Measurements from ENCODE around the gene MAGEF1. TPM values are rescaled to one million over a fixed set of nuclear protein-coding genes. Genes with fewer than 3 reads are reported as not detected.

Gene MAGEF1
- total RNA-seq, 1 donor, result 5.0 TPM

DNA sequence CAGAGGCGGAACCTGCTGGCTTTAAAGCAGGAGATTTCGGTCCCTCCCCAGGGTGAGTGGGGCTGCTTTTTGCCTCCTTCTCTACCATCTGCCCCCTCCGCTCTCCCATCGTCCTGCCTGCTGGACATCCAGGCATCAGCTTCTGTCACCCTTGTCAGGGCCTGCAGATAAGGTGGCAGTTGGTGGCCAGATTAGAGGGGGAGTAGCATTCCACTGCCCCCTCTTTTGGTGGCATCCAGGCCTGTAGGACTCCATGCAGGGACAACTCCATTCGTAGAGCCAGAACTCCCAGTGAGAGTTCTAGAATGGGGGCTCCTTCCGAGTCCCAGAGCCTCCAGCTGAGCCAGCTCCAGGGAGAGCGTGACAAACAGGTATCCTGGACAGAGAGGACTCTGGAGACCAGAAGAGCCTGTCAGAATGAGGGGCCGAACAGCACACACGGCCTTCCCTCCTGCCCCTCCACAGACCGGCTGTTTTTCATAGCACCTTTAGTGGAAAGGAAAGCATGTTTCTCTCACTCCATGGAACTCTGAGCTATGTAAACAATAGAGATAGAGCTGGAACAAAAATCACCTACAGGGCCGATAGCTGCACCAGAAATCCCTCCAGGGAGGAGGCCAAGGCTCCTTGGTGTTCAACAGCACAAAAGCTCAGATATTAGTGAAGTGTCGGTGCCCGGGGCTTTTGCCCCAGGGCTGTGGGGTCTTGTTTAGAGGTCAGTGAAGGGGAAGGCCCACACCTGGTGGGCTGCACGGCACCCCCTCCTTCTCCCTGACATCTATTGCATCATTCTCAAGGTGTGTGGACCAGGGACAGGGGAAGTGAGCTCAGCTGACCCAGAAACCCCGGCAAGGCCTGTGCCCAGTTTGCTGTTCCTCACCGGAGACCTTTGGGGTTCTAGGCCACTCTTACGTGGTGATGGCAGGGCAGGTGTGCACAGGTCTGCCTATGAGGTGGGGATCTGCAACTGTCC is 34.2 kb downstream of the MAGEF1 start:
- Histone ChIP-seq H3K9me3 (ENCODE audit: low read depth, low read length) (no peaks in the 10 kb centered on the region), H3K27me3 (ENCODE audit: insufficient read depth, low read length) (no peaks in the 10 kb centered on the region)

DNA sequence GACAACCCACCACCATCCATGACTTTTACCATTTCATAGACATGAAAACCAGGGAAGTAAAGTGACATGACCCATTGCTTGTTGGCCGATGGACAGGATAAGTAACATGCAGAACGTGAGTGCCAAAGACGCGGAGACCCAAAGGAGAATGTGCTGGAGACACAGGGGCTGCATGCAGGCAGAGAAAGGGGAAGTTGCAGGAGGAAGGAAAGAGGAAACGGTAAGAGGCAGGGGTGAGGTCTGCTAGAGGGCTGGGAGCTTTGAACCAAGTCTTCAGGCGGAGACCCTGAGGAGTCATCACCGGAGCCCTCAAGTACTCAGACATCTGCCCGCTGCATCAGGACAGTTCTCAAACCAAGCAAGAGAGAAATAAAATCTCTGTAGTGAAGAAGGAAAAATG is 34.9 kb downstream of the MAGEF1 start:
- H3K4me3 ChIP-seq (ENCODE audit: low read length), result no peak overlapping the region
- H3K4me1 ChIP-seq (ENCODE audit: insufficient read depth, low read length), result peaks cover 47% of the 10 kb centered on the region
- H3K9me3 ChIP-seq (ENCODE audit: low read depth, low read length), result no peaks in the 10 kb centered on the region
- H3K27me3 ChIP-seq (ENCODE audit: insufficient read depth, low read length), result no peaks in the 10 kb centered on the region

More for the DNA sequence above, 34.2 kb downstream of the MAGEF1 start:
- H3K4me1 ChIP-seq (ENCODE audit: insufficient read depth, low read length), result peaks cover 47% of the 10 kb centered on the region
- no peak overlapping the region for H3K4me3 ChIP-seq (ENCODE audit: low read length)

DNA sequence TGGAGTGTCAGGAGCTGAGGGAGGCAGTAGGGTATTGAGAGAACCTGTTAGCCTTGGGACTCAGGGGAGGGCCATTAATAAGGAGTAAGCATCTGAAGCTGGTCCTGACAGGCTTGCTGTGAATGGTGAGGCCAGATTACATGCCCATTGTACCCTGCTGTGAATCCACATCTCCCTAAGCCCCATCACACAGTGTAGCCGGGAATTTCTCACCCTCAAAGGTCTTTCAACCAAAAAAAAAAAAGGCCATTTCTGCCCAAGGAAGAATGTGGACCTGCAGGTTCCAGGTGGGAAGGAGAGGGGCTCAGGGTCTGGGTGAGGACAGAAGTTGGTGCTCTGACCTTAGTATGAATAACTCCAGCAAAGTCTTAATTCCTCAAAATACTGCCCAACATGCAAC is 37.2 kb downstream of the MAGEF1 start:
- H3K4me3 ChIP-seq (ENCODE audit: low read length), result no peak overlapping the region
- no peaks in the 10 kb centered on the region for H3K27me3 ChIP-seq (ENCODE audit: insufficient read depth, low read length)
- H3K4me1 ChIP-seq (ENCODE audit: insufficient read depth, low read length), result peaks cover 47% of the 10 kb centered on the region
- H3K9me3 ChIP-seq (ENCODE audit: low read depth, low read length), result no peaks in the 10 kb centered on the region

DNA sequence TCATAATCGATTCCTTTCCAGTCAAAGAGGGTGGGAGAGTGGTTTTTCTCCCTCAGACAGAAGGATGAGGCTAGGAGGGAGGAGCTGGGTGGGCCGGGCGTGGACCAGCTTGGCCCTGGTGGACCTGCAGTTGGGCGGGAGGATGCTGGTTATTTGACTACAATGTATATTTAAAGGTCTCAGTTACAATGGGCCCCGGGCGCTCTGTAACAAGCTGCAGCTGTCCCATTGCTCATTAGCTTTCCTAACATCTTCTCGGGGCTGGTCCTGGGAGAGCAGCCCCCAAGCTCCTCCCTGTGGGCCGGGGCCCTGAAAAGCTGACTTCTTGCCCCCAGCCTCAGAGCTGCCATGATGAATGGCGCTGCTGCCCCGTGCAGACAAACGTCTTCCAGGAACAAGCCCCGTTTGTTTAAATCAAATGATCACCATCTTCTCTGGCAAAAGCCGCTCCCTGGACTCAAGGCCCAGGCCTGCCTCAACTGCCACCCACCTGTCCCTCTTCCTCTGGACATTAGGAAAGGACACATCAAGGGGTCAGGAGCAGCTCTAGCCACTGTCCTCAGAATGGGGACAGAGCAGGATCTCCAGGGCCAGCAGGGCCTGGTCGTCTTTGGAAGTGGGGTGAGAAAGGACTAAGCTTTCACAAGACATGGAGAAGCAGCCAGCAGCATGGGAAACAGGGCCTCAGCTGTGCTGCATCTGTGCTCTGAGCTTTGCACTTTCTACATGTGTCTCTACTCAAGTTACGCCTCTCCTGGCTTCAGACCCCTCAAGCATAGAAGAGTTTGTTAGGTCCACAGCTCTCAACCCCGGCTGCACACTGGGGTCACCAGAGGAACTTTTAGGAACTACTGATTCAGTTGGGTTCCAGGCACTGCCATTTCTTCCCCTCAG is 38.6 kb downstream of the MAGEF1 start:
- Histone ChIP-seq H3K4me3 (ENCODE audit: low read length) (no peak overlapping the region), H3K27me3 (ENCODE audit: insufficient read depth, low read length) (no peaks in the 10 kb centered on the region), H3K4me1 (ENCODE audit: insufficient read depth, low read length) (peaks cover 34% of the 10 kb centered on the region), H3K9me3 (ENCODE audit: low read depth, low read length) (no peaks in the 10 kb centered on the region)

DNA sequence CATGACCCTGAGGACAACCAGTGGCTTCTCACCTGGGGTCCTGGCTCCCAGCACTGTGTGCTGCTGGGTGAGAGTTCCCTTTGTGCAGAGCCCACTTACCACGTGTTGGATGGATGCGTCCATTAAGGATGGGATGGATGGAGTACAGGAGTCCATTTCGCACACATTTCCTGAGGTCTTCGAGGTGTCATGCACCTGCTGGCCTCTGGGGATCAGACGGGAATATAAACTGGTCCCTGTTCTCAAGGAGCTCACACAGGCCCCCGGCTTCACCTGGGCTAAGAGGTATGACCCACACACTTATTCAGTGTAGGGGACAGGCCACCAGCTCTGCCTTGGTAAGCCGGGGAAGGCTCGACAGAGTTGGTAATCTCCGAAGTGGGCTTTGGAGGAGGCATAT is 39.5 kb downstream of the MAGEF1 start:
- Histone ChIP-seq H3K27me3 (ENCODE audit: insufficient read depth, low read length) (no peaks in the 10 kb centered on the region), H3K4me1 (ENCODE audit: insufficient read depth, low read length) (peaks cover 25% of the 10 kb centered on the region), H3K9me3 (ENCODE audit: low read depth, low read length) (no peaks in the 10 kb centered on the region), H3K4me3 (ENCODE audit: low read length) (no peak overlapping the region)

DNA sequence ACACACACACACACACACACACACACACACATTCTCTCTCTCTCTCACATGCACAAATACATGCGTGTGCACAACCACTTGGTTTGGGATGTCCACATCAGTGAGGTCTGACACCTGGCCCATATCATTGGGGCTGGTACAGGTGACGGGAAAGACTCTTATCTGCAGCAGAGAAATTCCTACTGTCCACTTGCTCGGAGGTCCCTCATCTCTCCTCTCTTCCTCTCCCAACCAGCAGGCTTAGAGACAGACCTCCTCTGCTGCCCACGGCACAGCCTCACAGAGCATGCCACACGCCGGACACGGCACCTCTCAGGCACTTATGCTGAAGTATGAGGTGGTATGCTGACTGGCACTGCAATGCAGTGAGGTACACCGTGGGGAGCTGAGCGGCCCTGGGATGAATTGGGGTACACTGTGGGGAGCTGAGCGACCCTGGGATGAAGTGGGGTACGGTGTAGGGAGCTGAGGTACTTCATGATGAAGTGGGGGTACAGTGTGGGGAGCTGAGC is 41.7 kb downstream of the MAGEF1 start:
- peaks cover 7% of the 10 kb centered on the region for H3K4me1 ChIP-seq (ENCODE audit: insufficient read depth, low read length)
- H3K27me3 ChIP-seq (ENCODE audit: insufficient read depth, low read length), result no peaks in the 10 kb centered on the region
- no peak overlapping the region for H3K4me3 ChIP-seq (ENCODE audit: low read length)
- no peaks in the 10 kb centered on the region for H3K9me3 ChIP-seq (ENCODE audit: low read depth, low read length)

DNA sequence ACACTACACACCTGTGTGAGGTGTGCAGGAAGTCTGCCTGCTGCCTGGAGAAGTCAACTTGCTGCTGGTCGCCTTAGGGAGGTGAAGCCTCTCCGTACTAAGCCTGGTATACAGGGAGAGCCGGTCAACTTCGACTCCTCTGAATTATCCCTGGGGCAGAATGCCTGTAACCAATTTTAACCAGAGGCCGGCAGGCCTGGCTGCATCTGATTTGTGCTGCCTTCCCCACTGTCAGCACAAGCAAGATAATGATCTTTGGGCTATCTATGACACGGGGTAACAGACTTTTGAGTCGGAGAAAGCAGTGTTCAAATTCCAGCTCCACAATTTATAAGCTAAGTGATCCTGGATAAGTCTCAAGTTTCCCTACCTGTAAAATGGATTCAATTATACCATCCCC is 42.3 kb downstream of the MAGEF1 start:
- peaks cover under 1% of the 10 kb centered on the region for H3K4me1 ChIP-seq (ENCODE audit: insufficient read depth, low read length)
- no peaks in the 10 kb centered on the region for H3K27me3 ChIP-seq (ENCODE audit: insufficient read depth, low read length)
- no peak overlapping the region for H3K4me3 ChIP-seq (ENCODE audit: low read length)
- no peaks in the 10 kb centered on the region for H3K9me3 ChIP-seq (ENCODE audit: low read depth, low read length)

DNA sequence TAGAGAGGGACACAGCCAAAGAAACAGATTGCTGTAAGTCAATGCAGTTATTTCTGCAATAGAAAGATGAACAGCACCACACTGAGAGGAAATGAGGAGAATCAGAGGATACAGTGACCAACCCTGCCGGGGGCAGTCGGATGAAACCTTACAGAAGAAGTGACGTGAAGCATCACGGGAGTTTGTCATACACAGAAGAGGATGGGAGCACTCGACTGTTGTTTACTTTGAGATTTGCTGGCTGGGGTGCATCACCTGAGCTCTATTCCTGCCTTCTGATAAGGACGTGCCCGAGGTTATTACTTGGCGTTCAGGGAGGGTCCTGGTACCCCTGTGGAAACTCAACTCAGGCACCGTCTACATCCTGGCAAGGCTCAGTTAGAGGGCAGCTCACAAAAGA is 45.4 kb downstream of the MAGEF1 start:
- Histone ChIP-seq H3K4me3 (ENCODE audit: low read length) (no peak overlapping the region), H3K9me3 (ENCODE audit: low read depth, low read length) (no peaks in the 10 kb centered on the region), H3K4me1 (ENCODE audit: insufficient read depth, low read length) (no peaks in the 10 kb centered on the region), H3K27me3 (ENCODE audit: insufficient read depth, low read length) (no peaks in the 10 kb centered on the region)

DNA sequence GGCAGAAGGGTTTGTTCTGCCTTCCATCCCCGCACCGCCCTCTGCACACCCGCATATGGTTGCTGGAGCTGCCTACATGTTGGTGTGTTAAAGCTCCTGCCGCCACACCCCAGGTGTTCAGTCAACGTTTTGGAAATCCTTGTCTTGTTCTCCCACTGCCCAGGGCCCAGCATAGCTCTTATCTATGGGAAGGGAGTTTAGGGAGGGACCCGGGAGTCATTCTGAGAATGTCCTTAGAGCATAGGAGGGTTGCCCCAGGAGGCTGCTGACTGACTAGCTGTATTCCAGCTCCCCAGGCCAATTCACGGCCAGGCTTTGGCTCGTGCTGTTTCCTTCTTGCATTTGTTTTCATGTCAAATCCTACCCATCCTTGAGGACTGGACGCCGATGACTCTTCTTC is 46.8 kb downstream of the MAGEF1 start:
- H3K4me3 ChIP-seq (ENCODE audit: low read length), result no peak overlapping the region
- no peaks in the 10 kb centered on the region for H3K27me3 ChIP-seq (ENCODE audit: insufficient read depth, low read length)
- peaks cover 7% of the 10 kb centered on the region for H3K4me1 ChIP-seq (ENCODE audit: insufficient read depth, low read length)
- H3K9me3 ChIP-seq (ENCODE audit: low read depth, low read length), result no peaks in the 10 kb centered on the region

DNA sequence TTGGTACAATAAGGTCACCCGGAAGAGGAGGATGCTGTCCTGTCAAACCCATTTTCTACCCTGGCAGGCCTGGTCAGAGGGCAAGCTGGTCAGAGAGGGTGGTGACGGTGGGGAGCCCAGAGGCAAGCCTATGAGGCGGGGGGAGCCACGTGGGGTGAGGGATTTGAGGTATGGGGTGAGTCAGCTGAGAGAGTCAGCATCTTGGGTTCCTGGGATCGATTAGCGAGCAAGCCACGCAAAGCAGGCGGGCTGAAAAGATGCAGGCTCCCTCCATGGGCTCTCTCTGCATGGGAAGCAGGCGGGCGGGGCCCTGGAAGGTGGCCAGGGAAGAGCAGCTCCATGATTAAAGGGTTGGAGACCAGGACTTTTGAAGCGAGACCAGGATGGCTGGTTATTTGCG is 48.1 kb downstream of the MAGEF1 start:
- H3K4me1 ChIP-seq (ENCODE audit: insufficient read depth, low read length), result peaks cover 11% of the 10 kb centered on the region
- H3K9me3 ChIP-seq (ENCODE audit: low read depth, low read length), result no peaks in the 10 kb centered on the region
- H3K4me3 ChIP-seq (ENCODE audit: low read length), result no peak overlapping the region
- H3K27me3 ChIP-seq (ENCODE audit: insufficient read depth, low read length), result no peaks in the 10 kb centered on the region

DNA sequence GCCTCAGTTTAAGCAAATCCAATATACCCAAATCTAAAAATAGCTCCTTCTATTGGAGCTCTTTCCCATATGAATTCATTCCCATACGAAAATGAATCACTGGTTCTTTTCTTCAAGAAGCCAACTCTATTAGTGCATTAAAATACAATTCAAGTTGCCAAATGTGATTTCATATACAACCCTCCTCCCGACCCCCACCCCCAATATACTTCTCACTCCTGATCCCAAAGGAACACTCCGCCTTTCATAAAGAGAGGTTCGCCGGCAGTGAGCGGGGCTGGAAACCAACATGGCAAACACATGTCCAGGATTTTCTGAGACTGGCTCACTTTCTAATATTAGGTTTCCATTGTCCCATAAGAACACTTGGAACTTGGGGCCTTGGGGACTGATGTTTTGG is 48.5 kb downstream of the MAGEF1 start:
- H3K4me1 ChIP-seq (ENCODE audit: insufficient read depth, low read length), result peaks cover 15% of the 10 kb centered on the region
- no peaks in the 10 kb centered on the region for H3K27me3 ChIP-seq (ENCODE audit: insufficient read depth, low read length)
- no peaks in the 10 kb centered on the region for H3K9me3 ChIP-seq (ENCODE audit: low read depth, low read length)
- H3K4me3 ChIP-seq (ENCODE audit: low read length), result no peak overlapping the region

DNA sequence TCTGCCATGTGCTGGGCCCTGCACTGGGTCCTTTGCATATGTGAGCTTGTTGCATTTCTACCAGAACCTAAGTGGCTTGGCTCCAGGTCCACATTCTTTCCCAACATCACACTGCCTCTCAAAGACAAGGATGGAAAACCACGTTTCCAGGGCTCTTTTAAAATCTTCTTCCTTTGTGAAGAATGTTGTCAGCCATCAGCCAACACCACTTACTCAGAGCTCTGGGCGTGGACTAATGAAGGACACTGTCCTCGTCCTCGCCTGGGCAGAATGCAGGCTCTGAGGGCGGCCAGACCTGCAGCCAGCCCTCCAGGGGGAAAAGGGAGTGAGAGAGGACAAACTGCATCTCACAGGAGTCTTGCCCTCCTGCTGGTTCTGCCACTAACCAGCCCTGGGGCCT is 49.7 kb downstream of the MAGEF1 start:
- H3K27me3 ChIP-seq (ENCODE audit: insufficient read depth, low read length), result no peaks in the 10 kb centered on the region
- H3K9me3 ChIP-seq (ENCODE audit: low read depth, low read length), result no peaks in the 10 kb centered on the region
- H3K4me1 ChIP-seq (ENCODE audit: insufficient read depth, low read length), result peaks cover 17% of the 10 kb centered on the region
- H3K4me3 ChIP-seq (ENCODE audit: low read length), result no peak overlapping the region

DNA sequence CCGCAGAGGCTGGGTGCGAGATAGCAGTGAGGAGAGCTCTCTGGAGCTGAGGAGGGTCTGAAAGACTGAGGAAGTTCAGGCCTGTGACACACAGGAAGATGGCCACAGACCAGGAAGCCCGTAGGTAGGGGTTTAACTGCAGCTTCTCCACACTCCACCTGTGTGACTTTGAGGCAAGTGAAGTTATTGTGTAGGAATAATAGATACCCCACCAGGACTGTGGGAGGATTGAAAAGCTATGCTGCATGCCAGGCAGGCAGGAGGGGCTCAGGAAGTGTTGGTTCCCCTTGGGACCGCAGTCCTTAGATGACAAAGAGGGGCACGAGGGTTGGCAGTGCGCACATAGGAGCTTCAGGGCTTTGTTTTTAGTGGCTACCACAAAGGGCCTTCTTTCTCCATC is 50.9 kb downstream of the MAGEF1 start:
- Histone ChIP-seq H3K27me3 (ENCODE audit: insufficient read depth, low read length) (no peaks in the 10 kb centered on the region), H3K9me3 (ENCODE audit: low read depth, low read length) (no peaks in the 10 kb centered on the region), H3K4me3 (ENCODE audit: low read length) (no peak overlapping the region), H3K4me1 (ENCODE audit: insufficient read depth, low read length) (peaks cover 17% of the 10 kb centered on the region)
